Measurements from ENCODE around the gene CDH18. TPM values are rescaled to one million over a fixed set of nuclear protein-coding genes. Genes with fewer than 3 reads are reported as not detected.

CDH18 gene
- total RNA-seq, 1 experiment from 2014 or later, result 0.86 TPM

GRCh38 chr5:19900269-19900668 is 87.7 kb downstream of the CDH18 start:
- Mint-ChIP-seq H3K36me3 (ENCODE audit: insufficient read depth, unreplicated experiment) (no peaks in the 10 kb centered on the region), H3K9me3 (ENCODE audit: unreplicated experiment) (no peaks in the 10 kb centered on the region), H3K27me3 (ENCODE audit: insufficient read depth, unreplicated experiment) (no peaks in the 10 kb centered on the region), H3K27ac (ENCODE audit: unreplicated experiment) (no peak overlapping the region), H3K4me3 (ENCODE audit: unreplicated experiment) (no peak overlapping the region), H3K4me1 (ENCODE audit: low read depth, unreplicated experiment) (peaks cover 2% of the 10 kb centered on the region)
- Histone ChIP-seq H3K4me1 (peaks cover 13% of the 10 kb centered on the region), H3K27me3 (replicated peaks; ENCODE audit: control insufficient read depth, insufficient read depth, low read length) (no peaks in the 10 kb centered on the region), H3K4me3 (ENCODE audit: low read depth, low read length) (no peak overlapping the region), H3K36me3 (ENCODE audit: control insufficient read depth, insufficient read depth, low read length) (no peaks in the 10 kb centered on the region), H3K9me3 (no peaks in the 10 kb centered on the region)
- ChIA-PET CTCF (no interaction called here), POLR2A (no interaction called here)
- no peak for DNase-seq
- no TSS peak for BruUV-seq (replicated peaks)
- no peak for TF ChIP-seq CTCF (IDR thresholded peaks at IDR 0.05; ENCODE audit: insufficient read depth in 1 of 2, low read depth in 1 of 2, low read length in 1 of 2, severe bottlenecking in 1 of 2, unreplicated experiment in 1 of 2)
- intact Hi-C loops (cut with micrococcal nuclease; ENCODE audit: unreplicated experiment), result no loop called here

GRCh38 chr5:19891658-19892057 is 96.3 kb downstream of the CDH18 start:
- Mint-ChIP-seq H3K36me3 (ENCODE audit: insufficient read depth, unreplicated experiment) (no peaks in the 10 kb centered on the region), H3K4me3 (ENCODE audit: unreplicated experiment) (no peak overlapping the region), H3K27ac (ENCODE audit: unreplicated experiment) (no peak overlapping the region), H3K4me1 (ENCODE audit: low read depth, unreplicated experiment) (peaks cover 21% of the 10 kb centered on the region), H3K27me3 (ENCODE audit: insufficient read depth, unreplicated experiment) (no peaks in the 10 kb centered on the region), H3K9me3 (ENCODE audit: unreplicated experiment) (no peaks in the 10 kb centered on the region)
- no peak for TF ChIP-seq CTCF (IDR thresholded peaks at IDR 0.05; ENCODE audit: insufficient read depth in 1 of 2, low read depth in 1 of 2, low read length in 1 of 2, severe bottlenecking in 1 of 2, unreplicated experiment in 1 of 2)
- H3K36me3 ChIP-seq (ENCODE audit: control insufficient read depth, insufficient read depth, low read length), result no peaks in the 10 kb centered on the region
- H3K4me1 ChIP-seq, result peaks cover 27% of the 10 kb centered on the region
- ChIA-PET CTCF (no interaction called here), POLR2A (no interaction called here)
- H3K27me3 ChIP-seq (replicated peaks; ENCODE audit: control insufficient read depth, insufficient read depth, low read length), result no peaks in the 10 kb centered on the region
- H3K4me3 ChIP-seq (ENCODE audit: low read depth, low read length), result no peak overlapping the region
- no TSS peak for BruUV-seq (replicated peaks)
- no peak for DNase-seq
- intact Hi-C loops (cut with micrococcal nuclease; ENCODE audit: unreplicated experiment), result loop anchor here (5.0 kb wide), 1 partner anchor 36 kb away; no protein-coding TSS in a partner anchor
- no peaks in the 10 kb centered on the region for H3K9me3 ChIP-seq

- no peaks in the 10 kb centered on the region for H3K36me3 ChIP-seq (ENCODE audit: control insufficient read depth, insufficient read depth, low read length)
- DNase-seq, result no peak
- no peaks in the 10 kb centered on the region for H3K27me3 Mint-ChIP-seq (ENCODE audit: insufficient read depth, unreplicated experiment)
- intact Hi-C loops (cut with micrococcal nuclease; ENCODE audit: unreplicated experiment), result no loop called here
- no peaks in the 10 kb centered on the region for H3K36me3 Mint-ChIP-seq (ENCODE audit: insufficient read depth, unreplicated experiment)
- no peaks in the 10 kb centered on the region for H3K27me3 ChIP-seq (replicated peaks; ENCODE audit: control insufficient read depth, insufficient read depth, low read length)
- no peak overlapping the region for H3K27ac Mint-ChIP-seq (ENCODE audit: unreplicated experiment)
- no peak for TF ChIP-seq CTCF (IDR thresholded peaks at IDR 0.05; ENCODE audit: insufficient read depth in 1 of 2, low read depth in 1 of 2, low read length in 1 of 2, severe bottlenecking in 1 of 2, unreplicated experiment in 1 of 2)
- peaks cover 4% of the 10 kb centered on the region for H3K4me1 Mint-ChIP-seq (ENCODE audit: low read depth, unreplicated experiment)
- CTCF ChIA-PET, result no interaction called here
- peaks cover 6% of the 10 kb centered on the region for H3K4me1 ChIP-seq
- no peak overlapping the region for H3K4me3 Mint-ChIP-seq (ENCODE audit: unreplicated experiment)
- H3K9me3 Mint-ChIP-seq (ENCODE audit: unreplicated experiment), result no peaks in the 10 kb centered on the region
- no TSS peak for BruUV-seq (replicated peaks)
- no peak overlapping the region for H3K4me3 ChIP-seq (ENCODE audit: low read depth, low read length)
- H3K9me3 ChIP-seq, result no peaks in the 10 kb centered on the region
- POLR2A ChIA-PET, result no interaction called here
Measured at GRCh38 chr5:19886123-19886917, 101.7 kb downstream of the CDH18 start.
